ENCODE measurements around the gene RALY.

RALY gene

DNA sequence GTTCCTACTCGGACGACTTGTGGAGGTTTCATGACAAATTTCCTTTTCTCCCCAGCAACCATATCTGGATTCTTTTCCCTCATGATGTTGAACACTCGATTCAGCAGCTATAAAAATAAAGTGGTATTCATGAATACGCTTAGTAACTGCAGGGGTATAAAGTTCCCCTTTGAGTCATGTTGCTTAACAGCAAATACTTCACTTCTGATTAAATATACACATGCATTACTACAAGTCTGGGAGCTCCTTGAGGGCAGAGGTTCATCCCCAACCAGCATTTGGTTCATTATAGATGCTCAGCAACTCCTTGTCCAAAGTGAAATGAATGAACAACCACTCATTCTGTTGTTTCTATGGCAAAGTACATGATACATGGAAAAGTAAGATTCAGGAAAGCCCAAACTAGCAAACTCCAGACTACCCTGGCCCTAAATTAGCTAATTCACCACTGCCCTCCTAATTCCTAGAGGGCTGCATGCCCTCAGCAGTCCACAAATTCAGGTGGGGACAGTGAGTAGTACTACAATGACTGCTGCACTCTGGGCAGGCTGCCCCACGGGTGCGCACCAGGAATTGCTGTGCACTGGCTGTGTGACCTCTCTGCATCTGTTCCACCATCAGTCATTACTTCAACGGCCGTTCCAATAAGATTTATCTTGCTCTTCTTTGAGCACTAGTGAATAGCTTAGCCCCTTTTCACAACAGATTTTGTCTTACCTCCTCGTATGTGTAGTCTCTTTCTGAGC lies 103.2 kb downstream of the RALY start:
- peaks cover 14% of the 10 kb centered on the region for H3K4me1 Mint-ChIP-seq
- peaks cover 78% of the 10 kb centered on the region for H3K36me3 Mint-ChIP-seq (ENCODE audit: insufficient read depth)
- no peaks in the 10 kb centered on the region for H3K27me3 Mint-ChIP-seq
- H3K9me3 Mint-ChIP-seq, result no peaks in the 10 kb centered on the region
- no peak overlapping the region for H3K4me3 Mint-ChIP-seq
- H3K27ac Mint-ChIP-seq (ENCODE audit: low read depth), result no peak overlapping the region
- DNase-seq (ENCODE audit: low spot score in 2 of 2) (no peak), ATAC-seq (replicated peaks; ENCODE audit: extremely low read depth, poor library complexity, severe bottlenecking) (no peak)

- Mint-ChIP-seq H3K27ac (ENCODE audit: low read depth) (peak overlapping the region; percentile 22), H3K27me3 (no peaks in the 10 kb centered on the region), H3K4me3 (no peak overlapping the region), H3K4me1 (peaks cover 18% of the 10 kb centered on the region), H3K36me3 (ENCODE audit: insufficient read depth) (peaks cover 79% of the 10 kb centered on the region), H3K9me3 (no peaks in the 10 kb centered on the region)
- ATAC-seq (replicated peaks; ENCODE audit: extremely low read depth, poor library complexity, severe bottlenecking) (no peak), DNase-seq (ENCODE audit: low spot score in 2 of 2) (no peak)
Measured at GRCh38 chr20:34098570-34098969, 104.9 kb downstream of the RALY start.

- Mint-ChIP-seq H3K36me3 (ENCODE audit: insufficient read depth) (peaks cover 83% of the 10 kb centered on the region), H3K27ac (ENCODE audit: low read depth) (no peak overlapping the region), H3K4me3 (no peak overlapping the region), H3K9me3 (no peaks in the 10 kb centered on the region), H3K27me3 (no peaks in the 10 kb centered on the region), H3K4me1 (peaks cover 27% of the 10 kb centered on the region)
- no peak for ATAC-seq (replicated peaks; ENCODE audit: extremely low read depth, poor library complexity, severe bottlenecking)
- no peak for DNase-seq (ENCODE audit: low spot score in 2 of 2)
Measured at GRCh38 chr20:34099675-34100074, 106.0 kb downstream of the RALY start.

DNA sequence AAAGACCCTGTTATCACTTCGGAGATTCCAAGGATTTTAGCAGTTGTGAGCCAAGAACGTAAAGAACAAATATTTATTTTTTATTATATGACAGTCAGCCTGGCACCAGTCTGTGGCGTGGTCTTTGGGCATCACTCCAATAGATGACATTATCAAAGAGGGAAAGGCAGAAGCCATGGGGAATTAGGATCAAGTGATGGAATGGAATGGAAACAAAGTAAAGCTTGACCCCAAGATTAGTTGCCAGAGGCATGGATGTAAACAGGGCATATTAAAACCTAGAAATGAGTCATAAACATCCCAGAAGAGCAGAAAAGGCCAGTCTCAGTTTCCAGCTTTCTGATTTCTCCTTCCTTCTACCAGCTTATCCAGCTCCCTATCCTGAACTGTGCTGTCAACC lies 106.9 kb downstream of the RALY start:
- DNase-seq (ENCODE audit: low spot score in 2 of 2) (no peak), ATAC-seq (replicated peaks; ENCODE audit: extremely low read depth, poor library complexity, severe bottlenecking) (no peak)
- Mint-ChIP-seq H3K4me3 (no peak overlapping the region), H3K9me3 (no peaks in the 10 kb centered on the region), H3K4me1 (peaks cover 36% of the 10 kb centered on the region), H3K36me3 (ENCODE audit: insufficient read depth) (peaks cover 85% of the 10 kb centered on the region), H3K27me3 (no peaks in the 10 kb centered on the region), H3K27ac (ENCODE audit: low read depth) (no peak overlapping the region)

- Mint-ChIP-seq H3K27me3 (no peaks in the 10 kb centered on the region), H3K4me3 (no peak overlapping the region), H3K27ac (ENCODE audit: low read depth) (peak overlapping the region; percentile 76), H3K36me3 (ENCODE audit: insufficient read depth) (peaks cover 76% of the 10 kb centered on the region), H3K4me1 (peaks cover 50% of the 10 kb centered on the region), H3K9me3 (no peaks in the 10 kb centered on the region)
- DNase-seq (ENCODE audit: low spot score in 2 of 2), result no peak
- ATAC-seq (replicated peaks; ENCODE audit: extremely low read depth, poor library complexity, severe bottlenecking), result no peak
Measured at GRCh38 chr20:34102342-34102741, 108.6 kb downstream of the RALY start.

DNA sequence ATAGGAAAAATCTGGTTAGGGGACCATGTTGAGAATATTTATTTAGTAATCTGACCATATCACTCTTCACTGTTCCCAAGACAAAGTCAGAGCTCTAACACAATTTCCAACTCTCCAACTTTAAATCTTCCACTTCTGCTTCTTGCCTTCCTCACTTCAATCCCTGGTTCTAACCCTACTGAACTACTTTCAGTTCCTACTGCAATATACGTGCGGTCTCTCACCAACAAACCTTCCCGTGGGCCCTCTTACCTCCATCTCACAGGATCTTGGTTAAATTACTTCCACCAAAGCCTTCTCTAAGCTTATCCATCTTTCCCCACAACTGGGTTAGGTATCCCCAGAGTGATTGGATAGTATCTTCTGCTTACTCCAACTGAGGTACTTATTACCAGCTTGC lies 110.3 kb downstream of the RALY start:
- Mint-ChIP-seq H3K36me3 (ENCODE audit: insufficient read depth) (peaks cover 74% of the 10 kb centered on the region), H3K27ac (ENCODE audit: low read depth) (peak overlapping the region; percentile 75), H3K4me3 (no peak overlapping the region), H3K4me1 (peaks cover 67% of the 10 kb centered on the region), H3K9me3 (no peaks in the 10 kb centered on the region), H3K27me3 (no peaks in the 10 kb centered on the region)
- ATAC-seq (replicated peaks; ENCODE audit: extremely low read depth, poor library complexity, severe bottlenecking) (no peak), DNase-seq (ENCODE audit: low spot score in 2 of 2) (no peak)

GRCh38 chr20:34105978-34106675 lies 112.4 kb downstream of the RALY start:
- no peak for ATAC-seq (replicated peaks; ENCODE audit: extremely low read depth, poor library complexity, severe bottlenecking)
- Mint-ChIP-seq H3K4me1 (peaks cover 77% of the 10 kb centered on the region), H3K27ac (ENCODE audit: low read depth) (peak overlapping the region; percentile 75), H3K36me3 (ENCODE audit: insufficient read depth) (peaks cover 71% of the 10 kb centered on the region), H3K9me3 (no peaks in the 10 kb centered on the region), H3K27me3 (no peaks in the 10 kb centered on the region), H3K4me3 (peak overlapping the region; percentile 23)
- no peak for DNase-seq (ENCODE audit: low spot score in 2 of 2)

GRCh38 chr20:34108616-34109174 lies 115.0 kb downstream of the RALY start:
- Mint-ChIP-seq H3K9me3 (no peaks in the 10 kb centered on the region), H3K27ac (ENCODE audit: low read depth) (peak overlapping the region; percentile 86), H3K36me3 (ENCODE audit: insufficient read depth) (peaks cover 63% of the 10 kb centered on the region), H3K4me1 (peaks cover 81% of the 10 kb centered on the region), H3K4me3 (peak overlapping the region; percentile 99), H3K27me3 (no peaks in the 10 kb centered on the region)
- ATAC-seq (replicated peaks; ENCODE audit: extremely low read depth, poor library complexity, severe bottlenecking), result no peak
- no peak for DNase-seq (ENCODE audit: low spot score in 2 of 2)

DNA sequence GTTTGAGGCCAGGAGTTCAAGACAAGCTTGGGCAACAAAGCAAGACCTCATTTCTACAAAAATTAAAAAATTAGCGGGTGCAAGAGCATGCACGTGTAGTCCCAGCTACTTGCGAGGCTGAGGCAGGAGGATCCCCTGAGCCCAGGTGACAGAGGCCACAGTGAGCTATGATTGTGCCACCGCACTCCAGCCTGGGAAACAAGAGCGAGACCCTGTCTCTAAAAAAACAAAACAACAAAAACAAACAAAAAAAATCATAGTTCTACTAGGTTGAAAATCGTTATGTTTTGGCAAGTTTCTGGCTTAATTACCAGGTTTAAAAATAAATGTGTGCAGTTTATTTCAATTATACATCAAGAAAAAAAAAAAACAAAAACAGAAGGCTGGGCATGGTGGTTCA lies 115.7 kb downstream of the RALY start:
- Mint-ChIP-seq H3K27me3 (no peaks in the 10 kb centered on the region), H3K4me3 (peak overlapping the region; percentile 99), H3K36me3 (ENCODE audit: insufficient read depth) (peaks cover 56% of the 10 kb centered on the region), H3K4me1 (peaks cover 73% of the 10 kb centered on the region), H3K9me3 (no peaks in the 10 kb centered on the region), H3K27ac (ENCODE audit: low read depth) (peak overlapping the region; percentile 86)
- ATAC-seq (replicated peaks; ENCODE audit: extremely low read depth, poor library complexity, severe bottlenecking) (no peak), DNase-seq (ENCODE audit: low spot score in 2 of 2) (no peak)

DNA sequence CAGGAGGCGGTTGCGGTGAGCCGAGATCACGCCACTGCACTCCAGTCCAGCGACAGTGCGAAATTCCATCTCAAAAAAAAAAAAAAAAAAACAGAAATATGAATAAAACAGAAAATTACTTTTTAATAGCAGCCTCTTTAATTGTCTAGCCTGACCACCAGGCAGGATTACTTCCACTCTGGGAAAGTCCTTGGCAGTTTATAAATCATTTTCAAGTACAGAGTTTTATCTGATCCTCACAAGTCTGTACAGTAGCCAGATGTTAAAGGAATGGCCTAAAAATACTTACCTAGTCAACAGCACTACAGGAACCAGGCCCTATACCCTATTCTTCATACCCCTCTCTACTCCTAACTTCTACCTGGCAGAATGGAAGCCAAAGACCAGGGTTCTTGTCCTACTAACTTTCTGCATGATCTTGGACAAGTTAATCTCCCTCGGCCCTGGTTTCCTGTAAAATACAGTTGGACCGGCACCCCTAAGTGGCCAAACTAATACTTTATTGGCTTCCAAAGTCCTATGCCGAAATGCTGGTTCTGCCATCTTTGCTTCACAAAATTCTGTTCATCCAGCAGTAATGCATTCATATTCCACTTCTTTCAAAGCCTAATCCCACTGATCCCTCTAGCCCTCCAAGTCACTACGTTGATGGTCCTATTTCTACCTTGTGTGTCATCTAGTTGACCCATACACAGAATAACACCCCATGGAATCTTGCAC lies 116.5 kb downstream of the RALY start:
- DNase-seq (ENCODE audit: low spot score in 2 of 2), result no peak
- Mint-ChIP-seq H3K36me3 (ENCODE audit: insufficient read depth) (peaks cover 51% of the 10 kb centered on the region), H3K27me3 (no peaks in the 10 kb centered on the region), H3K9me3 (no peaks in the 10 kb centered on the region), H3K4me3 (peak overlapping the region; percentile 99), H3K27ac (ENCODE audit: low read depth) (peak overlapping the region; percentile 96), H3K4me1 (peaks cover 66% of the 10 kb centered on the region)
- ATAC-seq (replicated peaks; ENCODE audit: extremely low read depth, poor library complexity, severe bottlenecking), result no peak

- ATAC-seq (replicated peaks; ENCODE audit: extremely low read depth, poor library complexity, severe bottlenecking) (no peak), DNase-seq (ENCODE audit: low spot score in 2 of 2) (no peak)
- Mint-ChIP-seq H3K4me1 (peaks cover 58% of the 10 kb centered on the region), H3K9me3 (no peaks in the 10 kb centered on the region), H3K4me3 (peak overlapping the region; percentile 99), H3K36me3 (ENCODE audit: insufficient read depth) (peaks cover 44% of the 10 kb centered on the region), H3K27me3 (no peaks in the 10 kb centered on the region), H3K27ac (ENCODE audit: low read depth) (peak overlapping the region; percentile 96)
Measured at GRCh38 chr20:34110745-34111641, 117.3 kb downstream of the RALY start.
